Measurements from ENCODE around the gene LGALS7.

- TF ChIP-seq CTCF (IDR thresholded peaks at IDR 0.05; ENCODE audit: insufficient read depth, low read depth, low read length) (no peak), EZH2 (IDR thresholded peaks at IDR 0.05; ENCODE audit: insufficient read depth, low read length) (no peak)
Measured at GRCh38 chr19:38812009-38812840, 38.9 kb upstream of the LGALS7 start.

Measured in astrocyte (in vitro differentiated cells and primary cell).